Fibroblast of skin of abdomen (primary cell): ENCODE data around the gene EYS.
"Not testable (repeated sequence)": the region's sequence is repeated elsewhere in the genome, so short reads cannot be mapped to it uniquely, and the experiment has no call there.

Source experiments
- DNase-seq: peaks from one replicate; pipeline ENCODE4 v3.0.0-alpha.2; 2013

The EYS gene

DNA sequence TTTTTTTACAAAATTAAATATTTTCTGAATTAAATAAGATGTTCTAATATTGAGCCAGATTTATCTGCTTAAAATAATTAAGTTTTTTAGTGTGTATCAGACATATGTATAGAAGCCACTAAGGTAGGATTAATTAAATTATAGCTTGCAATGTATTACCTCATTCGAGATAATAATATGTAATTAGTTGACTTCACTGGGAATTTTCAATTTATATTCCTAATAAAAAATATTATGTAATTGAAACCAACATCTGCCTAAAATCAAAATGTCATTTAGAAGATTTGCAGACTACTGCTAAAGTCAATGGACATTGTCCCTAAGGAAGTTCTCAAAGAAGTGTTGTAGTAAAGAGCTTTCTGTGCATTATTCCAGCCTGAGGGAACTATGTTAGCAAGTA is 254.7 kb downstream of the EYS start:
- DNase-seq = no peak

DNA sequence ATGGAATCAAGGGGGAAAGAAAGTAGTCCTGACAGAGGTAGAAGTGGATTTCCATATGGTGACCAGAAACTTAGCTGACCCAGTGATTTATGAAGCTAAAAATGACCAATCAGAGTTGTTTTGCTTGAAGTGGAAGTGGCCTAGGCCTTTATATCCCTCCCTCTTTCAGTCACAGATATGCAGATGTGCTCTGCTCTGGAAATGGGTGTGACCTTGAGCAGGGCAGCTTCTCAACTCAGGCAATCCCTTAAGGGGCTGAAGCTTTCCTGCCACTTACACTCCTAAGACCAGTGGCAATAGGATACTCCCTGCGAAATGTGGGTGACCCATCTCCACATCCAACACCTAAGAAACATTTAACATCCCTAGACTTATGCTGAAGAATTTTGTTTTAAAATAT is 256.6 kb downstream of the EYS start:
- no peak for DNase-seq

DNA sequence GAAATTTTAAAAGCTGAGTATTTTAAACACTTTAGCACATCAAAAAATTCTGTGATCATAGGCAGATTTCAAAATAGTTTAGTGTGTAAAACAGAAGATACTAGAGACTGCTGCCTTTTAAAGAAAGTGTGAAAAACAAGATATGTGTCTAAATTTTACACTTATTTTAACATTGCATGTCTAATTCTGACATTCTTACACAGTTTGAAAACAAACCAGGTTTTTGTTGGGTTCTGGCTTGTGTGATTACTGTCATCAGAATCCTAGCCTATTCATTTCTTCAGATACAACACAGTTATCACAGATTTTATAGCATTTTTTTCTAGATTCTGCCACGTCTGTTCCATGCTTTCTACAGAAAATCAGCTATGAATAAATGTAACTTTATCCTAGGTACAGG is 257.1 kb downstream of the EYS start:
- DNase-seq = no peak

DNA sequence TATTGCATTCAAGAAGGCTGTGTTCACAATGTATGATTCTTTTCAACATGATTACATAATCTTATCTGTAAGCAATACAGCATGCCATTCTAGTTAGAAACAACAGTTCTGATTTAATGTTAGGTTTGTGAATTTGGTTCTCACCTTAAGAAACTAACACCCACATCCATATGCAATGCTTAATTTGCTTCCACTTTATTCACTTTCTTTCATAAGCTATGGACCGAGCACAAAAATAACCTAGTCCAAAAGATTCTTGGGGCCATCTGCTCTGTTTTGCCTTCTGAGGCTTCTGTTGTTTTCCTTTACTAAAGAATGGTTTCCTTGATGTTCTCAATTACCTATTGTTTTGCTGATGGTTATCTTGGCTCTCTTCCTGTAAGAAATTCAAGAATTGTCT is 258.2 kb downstream of the EYS start:
- no peak for DNase-seq

DNA sequence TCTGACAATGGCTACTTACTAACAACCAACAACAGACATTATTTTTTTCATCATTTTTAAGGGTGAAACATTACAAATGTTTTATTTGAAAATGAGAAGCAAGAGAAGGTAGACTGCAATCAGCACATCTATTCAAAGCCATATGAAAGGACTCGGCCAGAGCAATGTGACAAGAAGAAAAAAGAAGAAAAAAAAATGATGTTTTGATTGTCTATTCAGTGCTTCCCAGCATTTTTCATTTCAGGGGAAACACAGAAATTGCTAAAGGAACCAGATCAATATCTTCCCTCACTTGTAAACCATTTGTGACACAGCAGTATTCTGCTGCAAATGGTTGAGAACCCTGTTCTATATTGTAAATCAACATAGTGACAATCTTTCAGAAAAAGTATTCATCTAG is 270.7 kb downstream of the EYS start:
- DNase-seq = no peak

DNA sequence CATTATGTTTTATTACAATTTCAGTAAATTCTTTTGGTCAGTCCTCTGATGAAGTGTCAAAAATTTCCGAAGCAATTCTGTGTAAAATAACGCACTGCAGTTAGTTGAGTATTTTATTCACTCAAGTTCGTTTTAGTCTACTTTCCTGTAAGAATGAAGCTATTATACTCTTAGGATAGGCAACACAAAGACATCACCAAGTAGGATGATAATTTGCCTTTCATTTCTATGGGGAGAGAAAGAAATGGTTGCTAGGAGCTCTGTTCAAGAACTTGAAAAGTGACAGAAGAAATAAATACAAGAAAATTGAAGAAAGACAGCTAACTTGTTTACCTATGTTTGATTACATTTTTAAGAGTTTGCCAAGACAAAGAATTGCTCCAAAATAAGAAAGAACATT is 290.4 kb downstream of the EYS start:
- no peak for DNase-seq

DNA sequence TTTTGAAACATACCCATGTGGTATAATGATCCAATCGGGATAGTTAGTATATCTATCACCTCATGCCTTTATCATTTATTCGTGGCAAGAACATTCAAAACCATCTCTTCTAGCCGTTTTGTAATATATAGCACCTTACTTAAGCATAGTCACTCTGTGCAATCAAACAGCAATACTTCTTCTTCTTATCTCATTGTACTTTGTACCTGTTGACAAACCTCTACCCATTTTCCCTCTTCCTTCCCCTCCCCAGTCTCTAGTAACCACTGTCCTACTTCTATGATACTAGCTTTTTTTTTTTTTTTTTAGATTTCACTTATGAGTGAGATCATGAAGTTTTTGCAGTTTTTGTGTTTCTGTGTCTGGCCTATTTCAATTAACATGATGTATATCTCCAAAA is 296.7 kb downstream of the EYS start:
- no peak for DNase-seq

DNA sequence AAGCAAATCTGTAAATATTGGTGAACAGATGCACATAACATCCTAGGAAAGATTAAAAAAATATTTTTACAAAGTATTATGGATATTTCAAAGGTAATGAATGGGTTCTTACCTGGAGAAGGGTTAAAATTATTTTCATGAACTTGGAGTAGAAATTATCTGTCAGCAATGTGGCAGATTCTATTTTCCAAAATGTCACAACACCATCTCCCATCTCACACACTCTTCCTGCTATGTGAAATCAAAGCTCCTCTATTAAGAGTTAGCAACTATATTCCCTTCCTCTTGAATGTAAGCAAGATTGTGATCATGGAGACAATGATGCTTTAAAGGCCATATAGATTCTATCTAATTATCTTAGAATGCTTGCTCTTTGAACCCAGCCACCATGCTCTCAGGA is 304.5 kb downstream of the EYS start:
- DNase-seq = no peak

DNA sequence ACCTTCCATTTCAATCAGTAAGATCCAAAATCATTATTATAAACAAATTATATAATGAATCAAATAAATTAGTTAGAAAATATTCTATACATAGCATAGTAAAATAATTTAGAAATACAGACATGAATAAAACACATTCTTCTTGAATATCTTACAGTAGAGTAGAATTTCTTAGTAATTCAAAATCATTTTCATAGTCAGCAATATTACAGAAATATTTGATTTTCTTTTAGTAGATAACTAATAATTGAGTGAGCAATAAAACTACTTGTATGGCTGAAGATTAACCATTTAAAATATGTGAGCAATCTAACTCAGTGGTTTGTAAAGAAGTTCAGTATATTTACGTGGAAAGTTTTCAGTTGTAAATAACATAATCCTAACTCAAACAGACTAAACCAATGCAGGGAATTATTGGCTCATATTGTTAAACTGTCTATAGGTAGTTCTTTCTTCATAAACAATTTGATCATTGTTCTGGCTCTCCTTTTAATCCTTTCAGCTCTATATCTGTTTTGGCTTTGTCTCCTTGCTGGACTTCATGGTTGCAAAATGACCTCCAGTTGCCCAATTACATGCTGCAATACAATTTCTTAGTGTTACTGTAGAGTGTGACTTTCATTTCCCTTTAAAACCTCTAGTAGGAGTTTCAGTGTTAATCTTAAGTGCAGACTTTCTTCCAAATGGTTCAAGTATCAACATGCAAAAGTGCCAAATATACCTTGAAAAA is 307.5 kb downstream of the EYS start:
- DNase-seq = no peak

DNA sequence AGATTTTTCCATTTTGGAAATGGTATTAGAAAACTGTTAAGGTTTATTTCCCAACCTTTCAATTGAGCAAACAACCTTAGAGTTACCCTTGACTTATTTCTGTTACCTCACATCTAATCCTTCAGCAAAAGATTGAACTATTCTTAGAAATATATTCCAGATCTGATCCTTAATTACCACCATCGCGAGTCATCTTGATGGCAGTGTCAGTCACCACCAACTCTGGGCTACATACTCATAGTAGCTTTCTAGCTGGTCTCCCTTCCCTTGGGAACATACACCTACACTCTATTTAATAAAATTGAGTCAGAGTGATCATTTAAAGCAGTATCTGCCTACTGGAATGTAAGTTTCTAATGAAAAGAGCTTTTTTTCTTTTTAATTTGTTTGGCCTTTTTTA is 308.2 kb downstream of the EYS start:
- DNase-seq = no peak

DNA sequence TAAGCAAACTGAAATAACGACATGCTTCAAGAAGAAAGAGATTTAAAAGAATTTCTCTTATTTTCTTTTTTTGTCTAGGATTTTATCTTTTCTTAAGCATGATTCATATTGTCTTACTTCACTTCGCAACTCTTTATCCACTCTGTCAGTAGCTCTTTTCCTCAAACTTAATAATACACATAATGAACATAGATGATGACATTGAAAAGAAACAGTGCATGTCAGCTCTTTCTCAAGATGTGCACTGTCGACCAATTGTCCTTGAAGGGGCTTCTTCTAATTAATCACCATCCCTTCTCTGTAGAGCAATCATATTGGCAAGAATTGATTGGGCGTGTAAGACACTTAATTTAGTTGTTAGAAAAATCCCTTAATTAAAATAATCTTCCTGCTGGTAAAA is 356.5 kb downstream of the EYS start:
- no peak for DNase-seq

DNA sequence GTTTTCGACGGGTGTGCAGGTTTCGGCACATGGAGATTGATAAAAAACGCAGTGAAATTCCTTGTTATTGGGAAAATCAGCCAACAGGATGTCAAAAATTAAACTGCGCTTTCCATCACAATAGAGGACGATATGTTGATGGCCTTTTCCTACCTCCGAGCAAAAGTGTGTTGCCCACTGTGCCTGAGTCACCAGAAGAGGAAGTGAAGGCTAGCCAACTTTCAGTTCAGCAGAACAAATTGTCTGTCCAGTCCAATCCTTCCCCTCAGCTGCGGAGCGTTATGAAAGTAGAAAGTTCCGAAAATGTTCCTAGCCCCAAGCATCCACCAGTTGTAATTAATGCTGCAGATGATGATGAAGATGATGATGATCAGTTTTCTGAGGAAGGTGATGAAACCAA is 404.4 kb downstream of the EYS start:
- not testable (repeated sequence) for DNase-seq

DNA sequence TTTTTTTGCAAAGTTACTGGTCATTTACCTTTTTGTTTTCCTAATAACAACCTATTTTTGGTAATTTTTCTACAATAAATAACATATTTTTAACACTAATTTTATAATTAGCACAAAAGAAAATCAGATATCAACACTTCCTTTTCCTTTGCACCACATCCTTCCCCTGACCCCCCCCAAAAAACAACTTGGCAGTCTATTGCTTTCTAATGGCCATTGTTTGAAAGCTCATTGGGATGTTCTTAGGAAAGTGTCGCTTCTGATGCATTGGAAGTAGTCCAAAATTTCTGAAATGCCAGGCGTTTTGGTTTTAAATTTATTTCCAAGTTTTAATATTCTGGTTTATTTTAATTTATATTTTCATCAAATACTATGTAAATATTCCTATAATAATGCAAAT is 407.8 kb downstream of the EYS start:
- no peak for DNase-seq

DNA sequence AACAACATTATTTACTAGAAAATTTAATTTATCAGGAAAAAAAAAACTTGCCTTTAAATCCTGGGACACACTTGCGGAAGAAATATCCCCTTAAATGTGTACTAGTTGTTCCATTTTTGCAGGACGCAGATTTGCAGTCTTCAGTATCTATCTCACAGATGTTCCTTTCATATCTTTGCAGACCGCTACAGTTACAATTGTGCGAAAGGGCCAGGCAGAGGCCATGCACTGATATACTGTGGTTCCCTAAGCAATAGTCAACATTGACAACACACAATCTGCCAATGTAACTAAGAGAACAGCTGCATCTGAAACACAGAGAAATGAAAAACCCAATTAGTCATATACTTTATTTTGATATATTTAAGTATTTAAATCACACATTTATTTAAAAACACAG is 411.2 kb downstream of the EYS start:
- DNase-seq = no peak

DNA sequence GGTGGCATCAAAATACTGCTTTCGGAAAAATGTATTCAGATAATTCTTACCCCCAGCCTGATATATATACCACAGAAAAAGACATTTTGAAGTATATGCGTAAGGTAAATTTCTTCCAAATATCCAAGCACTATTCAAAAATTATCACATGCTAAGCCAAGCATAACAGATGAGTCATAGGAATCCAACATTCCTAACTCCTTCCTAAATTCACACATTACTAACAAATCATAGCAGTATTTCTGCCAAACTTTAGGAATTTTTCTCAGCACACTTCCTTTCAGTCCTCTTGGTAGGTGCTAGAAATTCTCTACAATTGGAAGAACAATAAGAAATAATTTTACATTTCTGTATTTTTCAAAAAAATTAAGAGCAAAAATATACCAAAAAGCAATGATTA is 417.5 kb downstream of the EYS start:
- peak; percentile 12 for DNase-seq

DNA sequence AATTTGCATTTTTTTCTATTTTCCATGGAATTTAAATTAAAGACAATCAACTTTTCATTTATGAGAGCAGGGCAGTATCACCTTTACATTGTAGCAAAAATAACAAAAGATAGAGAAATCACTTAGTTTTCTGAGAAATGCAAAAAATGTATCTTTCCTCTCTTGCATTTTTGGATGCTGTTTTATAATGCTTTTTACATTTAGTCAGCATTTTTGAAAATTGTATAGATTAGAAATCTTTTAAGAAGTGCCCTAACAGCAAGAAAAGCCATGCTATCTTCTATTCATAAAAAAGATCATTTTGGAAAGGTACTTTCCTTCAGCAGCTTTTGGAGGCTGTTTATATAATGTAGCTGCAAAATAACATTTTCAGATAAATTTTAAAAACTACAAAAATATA is 421.8 kb downstream of the EYS start:
- no peak for DNase-seq

DNA sequence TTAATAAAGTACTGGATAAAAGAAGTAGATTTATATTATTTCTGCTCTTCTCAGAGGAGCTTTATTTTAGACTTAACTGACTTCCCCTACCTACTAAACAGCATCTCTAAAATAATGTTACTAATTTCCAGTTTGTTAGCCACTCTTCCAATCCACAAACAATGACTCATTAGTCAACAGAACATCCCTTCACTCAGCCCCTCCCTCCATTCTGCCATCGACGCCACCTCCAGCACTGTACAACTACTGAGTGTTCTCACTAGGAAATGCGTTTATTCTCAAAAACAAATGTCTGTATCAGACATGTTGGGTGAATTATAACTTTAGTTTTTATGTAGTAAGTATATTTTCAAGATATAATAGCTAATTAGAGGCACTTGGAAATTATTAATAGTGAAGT is 427.0 kb downstream of the EYS start:
- DNase-seq = no peak

DNA sequence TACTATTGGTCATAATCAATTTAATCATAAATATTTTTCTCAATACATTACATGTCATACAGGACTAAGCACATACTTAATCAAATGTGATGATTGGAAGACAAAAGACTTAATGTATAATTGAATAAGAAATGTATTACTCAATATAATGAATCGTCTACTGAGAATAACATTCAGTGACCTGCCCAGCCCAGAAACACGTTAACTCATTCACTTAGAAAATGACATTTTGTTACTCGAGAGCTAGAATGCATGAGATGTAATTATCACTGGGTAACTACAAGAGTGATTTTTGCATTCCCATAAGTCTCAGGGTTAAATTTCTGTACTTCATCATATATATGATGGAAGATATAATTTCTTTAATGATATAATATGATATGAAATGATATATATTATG is 444.8 kb downstream of the EYS start:
- no peak for DNase-seq

DNA sequence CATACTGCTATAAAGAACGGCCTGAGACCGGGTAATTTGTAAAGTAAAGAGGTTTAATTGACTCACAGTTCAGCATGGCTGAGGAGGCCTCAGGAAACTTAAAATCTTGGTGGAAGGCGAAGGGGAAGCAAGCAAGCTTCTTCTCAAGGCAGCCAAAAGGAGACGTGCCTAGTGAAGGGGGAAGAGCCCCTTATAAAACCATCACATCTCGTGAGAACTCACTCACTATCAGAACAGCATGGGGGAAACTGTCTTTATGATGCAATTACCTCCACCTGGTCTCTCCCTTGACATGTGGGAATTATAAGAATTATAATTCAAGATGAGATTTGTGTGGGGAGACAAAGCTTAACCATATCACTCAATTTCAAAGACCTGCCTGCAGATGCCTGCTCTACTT is 447.0 kb downstream of the EYS start:
- no peak for DNase-seq

DNA sequence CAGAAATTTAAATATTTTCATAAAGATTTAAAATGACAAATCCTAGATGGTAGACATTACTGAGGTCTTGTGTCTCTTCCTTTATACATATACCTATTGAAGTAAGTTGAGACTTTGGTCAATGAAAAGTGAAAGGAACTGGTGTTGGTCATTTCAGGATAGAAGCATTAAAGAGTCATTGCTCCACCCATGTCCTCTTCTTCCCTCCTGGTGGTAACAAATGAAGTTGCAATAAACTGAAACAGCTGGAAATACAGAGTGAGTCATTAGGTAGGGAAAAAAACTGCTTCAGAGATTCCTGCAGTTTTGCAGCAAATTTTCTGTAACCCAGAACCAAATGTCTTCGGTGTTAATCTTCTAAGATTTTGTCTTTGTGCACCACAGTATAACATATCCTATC is 448.0 kb downstream of the EYS start:
- peak; percentile 11 for DNase-seq

DNA sequence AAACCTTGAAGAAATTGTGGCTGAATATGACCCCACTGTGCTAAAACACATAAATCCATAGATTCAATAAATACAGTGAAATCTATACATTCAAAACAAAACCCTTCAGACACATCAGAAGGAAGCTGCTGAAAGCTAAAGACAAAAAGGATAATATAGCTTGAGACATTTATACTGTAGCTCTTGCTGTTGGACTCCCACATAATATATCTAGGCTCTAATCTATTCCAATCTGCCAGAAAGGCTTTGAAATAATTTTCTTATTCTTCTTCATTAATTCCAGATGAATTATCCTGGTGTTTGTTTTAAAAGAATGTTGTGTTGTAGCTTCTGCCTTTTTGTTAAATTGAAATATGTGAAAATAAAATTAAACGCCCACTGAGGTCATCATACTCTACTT is 454.0 kb downstream of the EYS start:
- no peak for DNase-seq

DNA sequence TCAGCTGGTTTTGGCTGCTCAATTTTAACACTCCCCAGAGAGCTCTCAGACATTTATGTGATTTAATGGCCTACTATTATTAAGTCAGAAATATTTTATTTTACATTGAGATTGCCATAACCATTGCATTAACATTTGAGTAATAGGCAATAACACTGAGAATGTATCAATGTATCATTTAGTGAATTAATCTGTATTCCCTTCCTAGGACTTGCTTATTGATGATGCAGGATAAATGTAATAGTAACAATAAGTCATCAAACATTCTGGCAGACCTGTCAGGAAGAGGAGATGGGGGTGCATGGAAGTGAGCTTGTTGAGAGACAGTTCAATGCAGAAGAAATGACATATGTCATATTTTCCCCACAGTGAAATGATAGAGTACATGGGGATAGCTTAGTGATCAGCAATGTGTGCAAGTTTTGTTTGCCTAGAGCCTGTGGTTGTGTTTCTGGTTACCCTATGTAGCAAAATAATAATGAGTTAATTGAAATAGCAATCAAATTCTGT is 458.9 kb downstream of the EYS start:
- no peak for DNase-seq

DNA sequence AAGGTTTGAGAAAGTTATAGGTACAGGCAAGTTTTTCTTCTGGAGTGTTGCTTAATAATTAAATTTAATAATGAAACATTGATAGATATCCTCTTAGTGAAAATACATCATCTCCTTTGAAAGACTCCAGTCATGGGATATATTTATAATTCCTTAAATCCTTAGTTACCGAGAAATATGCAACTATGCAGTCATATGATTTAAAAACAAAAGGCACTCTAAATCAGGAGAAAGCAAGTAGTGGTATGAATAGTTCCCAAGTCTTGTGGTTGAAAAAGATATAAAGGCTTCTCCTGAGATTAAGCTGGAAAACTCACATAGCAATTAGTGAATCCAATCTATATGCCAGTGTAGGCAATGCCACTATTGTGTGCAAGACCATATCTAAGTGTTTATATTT is 475.4 kb downstream of the EYS start:
- DNase-seq = no peak

DNA sequence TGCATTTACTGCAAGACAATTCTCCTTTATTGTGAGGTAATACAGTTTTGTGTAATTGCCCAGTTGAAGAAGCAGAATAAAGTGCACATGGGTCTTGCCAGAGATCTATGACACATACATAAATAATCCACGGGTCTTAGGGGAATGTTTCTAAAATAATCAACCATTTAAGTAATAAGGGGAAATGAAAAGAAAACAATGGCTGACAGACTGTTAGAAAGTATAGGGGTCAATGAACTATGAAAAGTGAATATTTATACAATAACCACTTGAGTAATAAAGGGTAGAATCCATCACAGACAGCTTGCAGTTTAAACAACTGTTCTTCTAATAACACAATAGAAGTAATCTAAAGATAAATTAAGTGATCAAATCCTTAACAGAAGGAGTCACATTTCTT is 477.2 kb downstream of the EYS start:
- peak; percentile 0 for DNase-seq

DNA sequence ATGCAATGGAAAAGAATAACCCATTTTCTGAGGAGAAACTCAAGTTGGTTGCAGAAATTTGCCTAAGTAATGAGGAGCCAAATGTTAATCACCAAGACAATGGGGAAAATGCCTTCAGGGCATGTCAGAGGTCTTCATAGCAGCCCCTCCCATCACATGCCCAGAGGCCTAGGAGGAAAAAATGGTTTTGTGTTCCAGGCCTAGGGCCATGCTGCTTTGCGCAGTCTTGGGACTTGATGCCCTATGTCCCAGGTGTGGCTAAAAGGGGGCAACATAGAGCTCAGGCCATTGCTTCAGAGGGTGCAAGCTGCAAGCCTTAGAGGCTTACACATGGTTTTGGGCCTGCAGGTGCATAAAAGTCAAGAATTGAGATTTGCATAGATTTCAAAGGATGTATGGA is 485.9 kb downstream of the EYS start:
- no peak for DNase-seq
